A549 (cell line): ENCODE measurements around the gene RUSC1.

Experiments
- CBX2 ChIP-seq: fragments of 200-600 bp; sonication (generic); IDR thresholded peaks from 2 replicates; pipeline ENCODE4 v1.6.1; 2016; ENCODE audit warnings: low read depth, mild to moderate bottlenecking, borderline replicate concordance
- CHD2 ChIP-seq: fragments of 150-350 bp; IDR thresholded peaks from 2 replicates; pipeline ENCODE4 v1.6.1; 2014; ENCODE audit warnings: low read length; ENCODE audit not compliant: partially characterized antibody
- CTCF ChIP-seq: fragments of >200 bp; sonication (Bioruptor Twin); formaldehyde crosslinking; IDR thresholded peaks from 3 replicates; pipeline ENCODE4 v1.5.1; 2016
- ESRRA ChIP-seq: fragments of 150-350 bp; IDR thresholded peaks from 2 replicates; pipeline ENCODE4 v1.6.1; 2014; ENCODE audit warnings: mild to moderate bottlenecking, low read length, borderline replicate concordance
- JUN ChIP-seq, 2 experiments: fragments of >200 bp; sonication (Bioruptor Twin); formaldehyde crosslinking; IDR thresholded peaks; 2 replicates in 1 of 2; 3 replicates in 1 of 2; pipeline ENCODE4 v1.6.1; 2016 to 2017
- NR3C1 ChIP-seq: fragments of >200 bp; sonication (Bioruptor Twin); formaldehyde crosslinking; IDR thresholded peaks from 3 replicates; pipeline ENCODE4 v1.6.1; 2017
- PBX3 ChIP-seq: IDR thresholded peaks from 2 replicates; pipeline ENCODE4 v1.6.1; 2012
- POLR2A ChIP-seq: IDR thresholded peaks from 2 replicates; pipeline ENCODE4 v1.6.1; 2012; ENCODE audit warnings: mild to moderate bottlenecking, low read length

- TF ChIP-seq CTCF, result peak; percentile 87
- no peak for TF ChIP-seq CHD2
- no peak for TF ChIP-seq CBX2
- no peak for TF ChIP-seq ESRRA
- TF ChIP-seq NR3C1, result no peak
- TF ChIP-seq POLR2A, result no peak; the same call in 1 of the 2 replicates
- TF ChIP-seq JUN (IDR thresholded peaks at IDR 0.05), result peak in 1 of 2 experiments; percentile 57; a peak in 1 of 5 replicates
- TF ChIP-seq PBX3, result 0 out of 2 replicates have a peak, but pooled peaks have one; percentile 21
Observed at GRCh38 chr1:155277070-155277901, 43.4 kb upstream of the RUSC1 start, which contains the start of gene HCN3.
